ENCODE data around the gene NISCH.

GRCh38 chr3:52506266-52506966 is 51.0 kb downstream of the NISCH start:
- TF ChIP-seq CTCF (IDR thresholded peaks at IDR 0.05; ENCODE audit: extremely low read depth in 1 of 2, insufficient read depth in 1 of 2, low read depth in 1 of 2, low read length in 2 of 2): no peak
- TF ChIP-seq JUN (IDR thresholded peaks at IDR 0.05; ENCODE audit: borderline replicate concordance, insufficient read depth, insufficient read length, low read depth): no peak

All from endothelial cell of umbilical vein (primary cell).